NT2/D1 (cell line): ENCODE results near the gene KANSL3.

Experiments
- YY1 ChIP-seq: IDR thresholded peaks from 2 replicates; pipeline ENCODE4 v1.6.1; 2011; ENCODE audit not compliant: insufficient read length, insufficient read depth
- ZNF274 ChIP-seq: IDR thresholded peaks from 2 replicates; pipeline ENCODE4 v1.6.1; 2011; ENCODE audit warnings: mild to moderate bottlenecking, low read depth, low read length

DNA sequence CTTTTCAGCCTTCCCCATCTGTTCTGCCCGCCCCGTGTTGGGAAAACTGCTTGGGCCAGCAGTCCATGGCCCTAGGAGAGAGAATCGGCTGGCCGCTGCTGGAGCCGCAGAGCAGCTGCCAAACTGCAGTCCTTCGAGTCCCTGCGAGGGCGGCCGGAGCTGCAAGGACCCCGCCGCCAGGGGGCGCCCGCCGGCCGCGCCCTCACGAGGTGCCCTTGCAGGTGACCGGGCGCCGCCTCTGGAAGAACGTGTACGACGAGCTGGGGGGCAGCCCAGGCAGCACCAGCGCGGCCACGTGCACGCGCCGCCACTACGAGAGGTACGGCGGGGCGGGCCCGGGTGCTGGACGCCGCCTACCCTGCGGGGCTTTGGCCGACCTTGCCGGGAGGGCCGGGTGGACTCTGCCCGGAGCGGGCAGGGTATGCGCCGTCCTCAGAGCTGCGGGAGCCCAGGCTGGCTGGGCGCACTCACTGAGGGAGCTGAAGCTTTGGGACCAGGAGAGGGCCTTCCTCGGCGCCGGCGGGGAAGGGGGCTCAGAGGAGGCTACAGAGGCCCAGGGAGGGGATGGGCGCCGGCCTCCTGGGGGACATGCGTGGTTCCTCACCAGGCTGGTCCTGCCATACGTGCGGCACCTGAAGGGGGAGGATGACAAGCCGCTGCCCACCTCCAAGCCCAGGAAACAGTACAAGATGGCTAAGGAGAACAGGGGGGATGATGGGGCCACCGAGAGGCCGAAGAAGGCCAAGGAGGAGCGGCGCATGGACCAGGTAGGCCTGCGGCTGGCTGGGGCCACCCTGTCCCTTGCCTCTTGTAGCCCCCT lies 87.9 kb downstream of the KANSL3 start:
- TF ChIP-seq YY1 (no peak), ZNF274 (no peak)
